H9 (cell line): ENCODE results near the gene TOP3B. TPM values are rescaled to one million over a fixed set of nuclear protein-coding genes. Genes with fewer than 3 reads are reported as not detected.

Source experiments
- DNase-seq: peaks from one replicate; pipeline ENCODE4 v3.0.0-alpha.2; 2017
- H2AFZ ChIP-seq: one replicate; pipeline ENCODE4 v1.6.1; 2013; ENCODE audit warnings: mild to moderate bottlenecking, low read length, control low read depth, moderate library complexity
- H2AK5ac ChIP-seq: 2 replicates; pipeline ENCODE4 v1.6.1; 2013; ENCODE audit warnings: low read length, control low read depth, mixed read lengths; ENCODE audit not compliant: insufficient read length
- H2BK120ac ChIP-seq: one replicate; pipeline ENCODE4 v1.6.1; 2013; ENCODE audit warnings: low read depth, mild to moderate bottlenecking, low read length, control low read depth, inconsistent platforms; ENCODE audit not compliant: poor library complexity, severe bottlenecking
- H2BK12ac ChIP-seq: 2 replicates; pipeline ENCODE4 v1.6.1; 2013; ENCODE audit warnings: low read length, control low read depth, mixed read lengths, low read depth; ENCODE audit not compliant: insufficient read length
- H2BK15ac ChIP-seq: 2 replicates; pipeline ENCODE4 v1.6.1; 2013; ENCODE audit warnings: low read depth, low read length, control low read depth
- H2BK20ac ChIP-seq: one replicate; pipeline ENCODE4 v1.6.1; 2013; ENCODE audit warnings: low read depth, mild to moderate bottlenecking, low read length, control low read depth, inconsistent platforms; ENCODE audit not compliant: poor library complexity, severe bottlenecking
- H2BK5ac ChIP-seq: 2 replicates; pipeline ENCODE4 v1.6.1; 2013; ENCODE audit warnings: low read length, control low read depth, mixed read lengths; ENCODE audit not compliant: insufficient read length
- H3K14ac ChIP-seq: 2 replicates; pipeline ENCODE4 v1.6.1; 2013; ENCODE audit warnings: low read length, control low read depth; ENCODE audit not compliant: insufficient read depth
- H3K18ac ChIP-seq: 2 replicates; pipeline ENCODE4 v1.6.1; 2013; ENCODE audit warnings: low read depth, mild to moderate bottlenecking, mixed read lengths, low read length, control low read depth; ENCODE audit not compliant: insufficient read length
- H3K23ac ChIP-seq: 2 replicates; pipeline ENCODE4 v1.6.1; 2013; ENCODE audit warnings: low read length, control low read depth, mixed read lengths, low read depth; ENCODE audit not compliant: insufficient read length
- H3K23me2 ChIP-seq: 2 replicates; pipeline ENCODE4 v1.6.1; 2013; ENCODE audit warnings: low read depth, mild to moderate bottlenecking, mixed read lengths, low read length, control low read depth; ENCODE audit not compliant: insufficient read length, poor library complexity, severe bottlenecking
- H3K27ac ChIP-seq: 2 replicates; pipeline ENCODE4 v1.5.1; 2013; ENCODE audit warnings: low read length, control low read depth, mixed read lengths, low read depth; ENCODE audit not compliant: insufficient read length
- H3K27me3 ChIP-seq: 2 replicates; pipeline ENCODE4 v1.6.1; 2013; ENCODE audit warnings: low read length, control low read depth, inconsistent platforms; ENCODE audit not compliant: insufficient read depth
- H3K4ac ChIP-seq: 2 replicates; pipeline ENCODE4 v1.6.1; 2013; ENCODE audit warnings: low read depth, mild to moderate bottlenecking, control low read depth, inconsistent platforms, low read length, moderate library complexity
- H3K4me1 ChIP-seq: 2 replicates; pipeline ENCODE4 v1.6.1; 2013; ENCODE audit warnings: low read length, control low read depth, inconsistent platforms; ENCODE audit not compliant: insufficient read depth
- H3K4me2 ChIP-seq: 2 replicates; pipeline ENCODE4 v1.6.1; 2013; ENCODE audit warnings: low read length, control low read depth, mixed read lengths; ENCODE audit not compliant: insufficient read length, insufficient read depth
- H3K56ac ChIP-seq: 2 replicates; pipeline ENCODE4 v1.6.1; 2013; ENCODE audit warnings: low read depth, mild to moderate bottlenecking, mixed read lengths, low read length, control low read depth; ENCODE audit not compliant: insufficient read length
- H3K79me1 ChIP-seq: 2 replicates; pipeline ENCODE4 v1.6.1; 2013; ENCODE audit warnings: low read depth, mild to moderate bottlenecking, moderate library complexity, low read length, control low read depth, inconsistent platforms; ENCODE audit not compliant: insufficient read depth, poor library complexity, severe bottlenecking
- H3K79me2 ChIP-seq: 2 replicates; pipeline ENCODE4 v1.6.1; 2013; ENCODE audit warnings: low read length, control low read depth, inconsistent platforms; ENCODE audit not compliant: insufficient read depth
- H3K9ac ChIP-seq: 2 replicates; pipeline ENCODE4 v1.6.1; 2013; ENCODE audit warnings: low read length, control low read depth, mixed read lengths; ENCODE audit not compliant: insufficient read length; ENCODE audit errors: extremely low read depth
- H3K9me3 ChIP-seq: one replicate; pipeline ENCODE4 v1.6.1; 2013; ENCODE audit warnings: low read depth, low read length, inconsistent platforms; ENCODE audit not compliant: control insufficient read depth
- H3T11ph ChIP-seq: one replicate; pipeline ENCODE4 v1.6.1; 2013; ENCODE audit warnings: mild to moderate bottlenecking, low read length, control low read depth, inconsistent platforms
- H4K20me1 ChIP-seq: one replicate; pipeline ENCODE4 v1.6.1; 2013; ENCODE audit not compliant: control insufficient read depth, insufficient read length, insufficient read depth
- H4K5ac ChIP-seq: 2 replicates; pipeline ENCODE4 v1.6.1; 2013; ENCODE audit warnings: low read depth, mild to moderate bottlenecking, mixed read lengths, low read length, control low read depth; ENCODE audit not compliant: insufficient read length
- H4K8ac ChIP-seq: replicated peaks from 2 replicates; pipeline ENCODE4 v1.6.1; 2013; ENCODE audit warnings: low read length, control low read depth, mixed read lengths, low read depth; ENCODE audit not compliant: insufficient read length
- H4K91ac ChIP-seq: 2 replicates; pipeline ENCODE4 v1.6.1; 2013; ENCODE audit warnings: low read depth, mild to moderate bottlenecking, moderate library complexity, mixed read lengths, low read length, control low read depth; ENCODE audit not compliant: insufficient read length
- H3K27ac Mint-ChIP-seq, 3 experiments: 2 replicates in 2 of 3; 3 replicates in 1 of 3; pipeline ENCODE4 v1.8.0; 2020 to 2021; ENCODE audit warnings: mixed read lengths in 3 of 3, mild to moderate bottlenecking in 1 of 3, moderate library complexity in 1 of 3
- H3K27me3 Mint-ChIP-seq: 2 replicates; pipeline ENCODE4 v1.8.0; 2021; ENCODE audit warnings: low read depth, mild to moderate bottlenecking, moderate library complexity, mixed read lengths
- H3K36me3 Mint-ChIP-seq, 3 experiments: 2 replicates in 2 of 3; 3 replicates in 1 of 3; pipeline ENCODE4 v1.8.0; 2020 to 2021; ENCODE audit warnings: low read depth in 3 of 3, mixed read lengths in 3 of 3; ENCODE audit not compliant: insufficient read depth in 1 of 3
- H3K4me1 Mint-ChIP-seq, 2 experiments: 2 replicates each; pipeline ENCODE4 v1.8.0; 2020; ENCODE audit warnings: mixed read lengths in 2 of 2
- H3K4me3 Mint-ChIP-seq, 2 experiments: 2 replicates in 1 of 2; 3 replicates in 1 of 2; pipeline ENCODE4 v1.8.0; 2020 to 2021; ENCODE audit warnings: mild to moderate bottlenecking in 2 of 2, mixed read lengths in 2 of 2, moderate library complexity in 1 of 2
- H3K9me3 Mint-ChIP-seq, 2 experiments: 2 replicates in 1 of 2; 3 replicates in 1 of 2; pipeline ENCODE4 v1.8.0; 2020; ENCODE audit warnings: mild to moderate bottlenecking in 2 of 2, mixed read lengths in 2 of 2, moderate library complexity in 1 of 2
- CTCF ChIP-seq: fragments of 200-600 bp; sonication (generic); conservative IDR thresholded peaks from 3 replicates; pipeline ENCODE4 v1.8.0; 2021; ENCODE audit warnings: antibody characterized with exemption, mild to moderate bottlenecking
- WGBS: extraction: QIAGEN DNeasy Blood & Tissue Kit; methylation state at CpG from one replicate; pipeline ENCODE4 v1.1.7; 2013; ENCODE audit warnings: missing lambda C conversion rate, low lambda C conversion rate, mixed read lengths; ENCODE audit not compliant: insufficient read length; ENCODE audit errors: extremely low coverage; 5-methylcytosine and 5-hydroxymethylcytosine counted together
- total RNA-seq: library from RNA; stranded (reverse); gene quantifications from 2 replicates; pipeline ENCODE4 v1.2.1, GENCODE V29; 2021

TOP3B gene
- total RNA-seq, 1 experiment from 2014 or later = 55.2 TPM

- peaks cover 99% of the 10 kb centered on the region for H3K27me3 Mint-ChIP-seq
- Histone ChIP-seq H3K18ac (no peak overlapping the region), H3K4ac (no peak overlapping the region), H2BK15ac (no peak overlapping the region), H2BK5ac (no peak overlapping the region), H3K27me3 (peaks cover 15% of the 10 kb centered on the region; the same call in 1 of the 2 replicates), H2AK5ac (no peak overlapping the region), H4K91ac (no peak overlapping the region), H2AFZ (no peak overlapping the region), H3K23ac (no peak overlapping the region), H4K5ac (no peak overlapping the region), H2BK12ac (no peak overlapping the region), H3K9ac (no peak overlapping the region), H3K56ac (no peak overlapping the region), H2BK120ac (no peak overlapping the region), H3K4me2 (no peak overlapping the region), H3K79me2 (no peaks in the 10 kb centered on the region), H3K4me1 (no peaks in the 10 kb centered on the region), H4K20me1 (no peaks in the 10 kb centered on the region), H3K27ac (no peak overlapping the region), H3K23me2 (no peaks in the 10 kb centered on the region), H3K14ac (no peak overlapping the region), H4K8ac (no peak overlapping the region), H3K79me1 (no peaks in the 10 kb centered on the region), H3K9me3 (no peaks in the 10 kb centered on the region), H2BK20ac (no peak overlapping the region), H3T11ph (no peak overlapping the region)
- 0 out of 5 replicates have a peak, but pooled peaks cover 2 to 3% of the 10 kb centered on the region in 2 experiments for H3K9me3 Mint-ChIP-seq
- WGBS = no CpG with 5 or more reads among the region's 3 CpGs
- H3K36me3 Mint-ChIP-seq = no peaks in the 10 kb centered on the region
- no peak for DNase-seq
- no peak overlapping the region for H3K27ac Mint-ChIP-seq
- TF ChIP-seq CTCF = no peak
- H3K4me3 Mint-ChIP-seq = no peak overlapping the region
- peaks cover 4% of the 10 kb centered on the region in 2 experiments; a peak in 3 of 4 replicates for H3K4me1 Mint-ChIP-seq
Observed at GRCh38 chr22:22003233-22003632, 20.6 kb upstream of the TOP3B start.
